ENCODE results near the gene SLC12A7.

SLC12A7 gene

DNA sequence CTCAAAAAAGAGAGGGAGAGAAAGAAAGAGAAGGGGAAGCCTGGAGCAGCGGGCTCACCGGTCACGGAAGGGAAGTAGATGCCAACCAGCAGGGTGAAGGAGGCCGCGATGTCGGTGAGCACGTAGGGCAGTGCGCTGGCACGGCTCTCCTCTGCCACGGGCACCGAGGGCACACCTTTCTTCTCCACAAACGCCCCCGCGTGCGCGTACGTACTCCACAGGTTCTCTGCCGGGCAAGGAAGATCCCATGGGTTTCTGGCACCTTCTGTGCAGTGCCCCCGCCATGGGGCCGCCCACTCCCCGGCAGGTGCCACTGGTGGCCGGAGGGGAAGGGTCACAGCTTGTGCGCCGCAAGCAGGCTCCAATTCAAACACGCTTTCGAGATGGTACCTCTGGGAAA lies 30.3 kb downstream of the SLC12A7 start:
- no peaks in the 10 kb centered on the region for H3K27me3 ChIP-seq
- no peaks in the 10 kb centered on the region for H3K9me3 ChIP-seq
- TF ChIP-seq, protein P1, sequence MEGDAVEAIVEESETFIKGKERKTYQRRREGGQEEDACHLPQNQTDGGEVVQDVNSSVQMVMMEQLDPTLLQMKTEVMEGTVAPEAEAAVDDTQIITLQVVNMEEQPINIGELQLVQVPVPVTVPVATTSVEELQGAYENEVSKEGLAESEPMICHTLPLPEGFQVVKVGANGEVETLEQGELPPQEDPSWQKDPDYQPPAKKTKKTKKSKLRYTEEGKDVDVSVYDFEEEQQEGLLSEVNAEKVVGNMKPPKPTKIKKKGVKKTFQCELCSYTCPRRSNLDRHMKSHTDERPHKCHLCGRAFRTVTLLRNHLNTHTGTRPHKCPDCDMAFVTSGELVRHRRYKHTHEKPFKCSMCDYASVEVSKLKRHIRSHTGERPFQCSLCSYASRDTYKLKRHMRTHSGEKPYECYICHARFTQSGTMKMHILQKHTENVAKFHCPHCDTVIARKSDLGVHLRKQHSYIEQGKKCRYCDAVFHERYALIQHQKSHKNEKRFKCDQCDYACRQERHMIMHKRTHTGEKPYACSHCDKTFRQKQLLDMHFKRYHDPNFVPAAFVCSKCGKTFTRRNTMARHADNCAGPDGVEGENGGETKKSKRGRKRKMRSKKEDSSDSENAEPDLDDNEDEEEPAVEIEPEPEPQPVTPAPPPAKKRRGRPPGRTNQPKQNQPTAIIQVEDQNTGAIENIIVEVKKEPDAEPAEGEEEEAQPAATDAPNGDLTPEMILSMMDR (IDR thresholded peaks at IDR 0.05; ENCODE audit: low read depth, low read length) = no peak
- no peaks in the 10 kb centered on the region; the same call in 1 of the 2 replicates for H3K4me1 ChIP-seq
- no peak for DNase-seq
- no peak overlapping the region for H3K4me3 ChIP-seq (ENCODE audit: low read depth, low read length)
- no peaks in the 10 kb centered on the region; the same call in 1 of the 2 replicates for H3K36me3 ChIP-seq

DNA sequence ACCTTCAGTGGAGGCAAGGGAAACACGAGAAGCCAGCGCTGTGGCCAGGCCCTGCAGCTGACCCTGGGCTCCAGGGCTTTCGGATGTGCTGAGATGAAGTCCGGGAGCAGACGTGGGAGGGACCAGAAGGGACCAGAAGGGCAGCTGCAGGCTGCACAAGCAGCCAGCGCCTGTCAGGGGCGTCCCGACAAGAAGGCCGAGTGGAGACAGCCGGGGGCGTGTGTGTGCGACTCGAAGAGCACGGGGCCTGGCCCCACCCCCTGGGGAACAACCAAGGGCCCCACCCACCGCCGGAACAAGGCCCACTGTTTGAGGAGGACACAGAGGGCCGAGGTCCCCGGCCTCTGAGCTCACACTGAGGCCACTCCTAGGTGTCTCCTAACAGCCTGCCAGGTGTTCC lies 31.4 kb downstream of the SLC12A7 start:
- Histone ChIP-seq H3K36me3 (no peaks in the 10 kb centered on the region; the same call in 1 of the 2 replicates), H3K4me1 (no peaks in the 10 kb centered on the region; the same call in 1 of the 2 replicates), H3K27me3 (no peaks in the 10 kb centered on the region), H3K9me3 (no peaks in the 10 kb centered on the region), H3K4me3 (ENCODE audit: low read depth, low read length) (no peak overlapping the region)
- DNase-seq = no peak
- TF ChIP-seq, protein P1 (IDR thresholded peaks at IDR 0.05; ENCODE audit: low read depth, low read length) = no peak

DNA sequence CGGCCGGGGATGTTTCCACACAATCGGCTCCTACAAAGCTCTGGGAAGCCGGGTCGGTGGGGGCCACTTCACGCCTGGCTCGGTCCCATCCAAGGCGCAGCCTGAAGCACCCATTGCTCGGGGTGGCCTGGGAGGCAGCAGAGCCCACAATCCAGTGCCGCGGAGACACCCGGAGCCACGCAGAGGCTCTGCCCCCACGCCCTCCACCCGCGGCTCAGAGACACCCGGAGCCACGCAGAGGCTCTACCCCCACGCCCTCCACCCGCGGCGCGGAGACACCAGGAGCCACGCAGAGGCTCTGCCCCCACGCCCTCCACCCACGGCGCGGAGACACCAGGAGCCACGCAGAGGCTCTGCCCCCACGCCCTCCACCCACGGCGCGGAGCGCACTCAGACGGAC lies 31.9 kb downstream of the SLC12A7 start:
- Histone ChIP-seq H3K9me3 (no peaks in the 10 kb centered on the region), H3K4me3 (ENCODE audit: low read depth, low read length) (no peak overlapping the region), H3K27me3 (no peaks in the 10 kb centered on the region), H3K36me3 (no peaks in the 10 kb centered on the region; the same call in 1 of the 2 replicates), H3K4me1 (no peaks in the 10 kb centered on the region; the same call in 1 of the 2 replicates)
- DNase-seq = no peak
- TF ChIP-seq, protein P1 (IDR thresholded peaks at IDR 0.05; ENCODE audit: low read depth, low read length) = no peak

DNA sequence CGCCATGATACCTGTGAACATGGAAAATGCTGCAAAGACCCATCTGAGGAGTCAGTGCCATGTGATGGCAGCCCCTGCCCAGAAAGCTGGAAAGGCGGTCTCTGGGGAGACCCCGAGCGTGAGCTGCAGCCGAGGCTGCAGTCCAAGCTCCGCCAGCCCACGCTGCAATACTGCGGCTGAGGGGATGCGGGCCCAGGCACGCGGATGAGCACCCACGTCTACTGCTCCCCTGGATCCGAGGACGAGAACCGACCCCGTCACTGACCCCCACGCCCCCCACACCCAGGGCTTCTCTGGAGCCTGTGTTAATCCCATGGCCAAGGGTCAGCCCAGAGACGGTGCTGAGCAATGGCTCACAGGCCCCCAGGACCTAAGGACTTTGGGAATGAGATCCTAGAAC lies 32.4 kb downstream of the SLC12A7 start:
- Histone ChIP-seq H3K4me3 (ENCODE audit: low read depth, low read length) (no peak overlapping the region), H3K4me1 (no peaks in the 10 kb centered on the region; the same call in 1 of the 2 replicates), H3K36me3 (no peaks in the 10 kb centered on the region; the same call in 1 of the 2 replicates), H3K27me3 (no peaks in the 10 kb centered on the region), H3K9me3 (no peaks in the 10 kb centered on the region)
- TF ChIP-seq, protein P1 (IDR thresholded peaks at IDR 0.05; ENCODE audit: low read depth, low read length) = no peak
- no peak for DNase-seq

DNA sequence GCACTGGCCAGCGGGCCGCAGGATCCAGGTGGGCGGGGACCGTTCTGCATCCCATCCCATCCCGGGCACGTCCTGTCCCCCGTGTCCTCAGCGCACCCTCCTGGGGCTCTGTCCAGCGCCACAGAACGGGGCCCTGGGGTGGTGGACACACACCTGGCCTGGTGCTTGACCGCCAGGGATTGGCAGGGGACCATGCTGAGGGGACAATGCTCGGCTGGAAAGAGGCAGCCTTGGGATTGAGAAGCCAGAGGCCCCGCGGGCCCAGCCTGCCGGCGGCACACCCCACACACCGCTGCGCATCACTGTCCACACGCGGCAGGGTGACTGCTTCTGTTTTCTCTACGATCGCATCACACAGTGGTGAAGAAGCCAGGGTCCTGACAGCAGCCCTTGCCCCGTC lies 33.0 kb downstream of the SLC12A7 start:
- Histone ChIP-seq H3K4me3 (ENCODE audit: low read depth, low read length) (no peak overlapping the region), H3K36me3 (no peaks in the 10 kb centered on the region; the same call in 1 of the 2 replicates), H3K27me3 (no peaks in the 10 kb centered on the region), H3K4me1 (no peaks in the 10 kb centered on the region; the same call in 1 of the 2 replicates), H3K9me3 (no peaks in the 10 kb centered on the region)
- TF ChIP-seq, protein P1 (IDR thresholded peaks at IDR 0.05; ENCODE audit: low read depth, low read length) = no peak
- no peak for DNase-seq

DNA sequence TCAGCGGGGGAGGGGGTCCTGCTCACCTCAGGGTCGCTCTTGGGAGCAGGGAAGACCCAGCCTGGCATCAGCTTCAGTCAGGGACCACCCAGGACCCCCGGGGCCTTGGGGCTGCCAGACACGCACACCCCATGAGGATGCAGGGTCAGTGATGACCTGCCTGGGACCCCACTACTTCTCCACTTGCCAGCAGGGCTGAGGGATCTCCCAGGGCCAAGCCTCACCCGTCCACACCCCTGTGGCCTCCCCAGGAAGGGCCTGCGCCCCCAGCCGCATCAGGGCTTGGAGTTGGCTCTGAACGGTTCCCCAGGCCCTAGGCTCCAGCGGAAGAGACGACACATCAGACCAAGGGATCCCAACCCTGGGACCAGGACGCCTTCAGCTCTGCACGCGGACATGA lies 33.7 kb downstream of the SLC12A7 start:
- H3K4me1 ChIP-seq = no peaks in the 10 kb centered on the region; the same call in 1 of the 2 replicates
- no peak for DNase-seq
- H3K4me3 ChIP-seq (ENCODE audit: low read depth, low read length) = no peak overlapping the region
- TF ChIP-seq, protein P1 (IDR thresholded peaks at IDR 0.05; ENCODE audit: low read depth, low read length) = no peak
- H3K36me3 ChIP-seq = no peaks in the 10 kb centered on the region; the same call in 1 of the 2 replicates
- H3K9me3 ChIP-seq = no peaks in the 10 kb centered on the region
- H3K27me3 ChIP-seq = no peaks in the 10 kb centered on the region

All from BE2C (cell line).